Breast epithelium (tissue), 4 donors: ENCODE results near the gene ZNF718. TPM values are rescaled to one million over a fixed set of nuclear protein-coding genes. Genes with fewer than 3 reads are reported as not detected.

Experiments
- DNase-seq, 2 donors: peaks; one replicate each; pipeline ENCODE4 v3.0.0-alpha.2; 2019; ENCODE audit warnings: low spot score in 2 of 2
- H3K27ac ChIP-seq, 2 donors: fragments of 200-600 bp; sonication (generic) in 1 of 2; one replicate each; pipeline ENCODE4 v1.5.1; 2016 to 2019; ENCODE audit warnings: mild to moderate bottlenecking in 1 of 2
- H3K27me3 ChIP-seq, 2 donors: fragments of 200-600 bp; sonication (generic) in 1 of 2; one replicate each; pipeline versions ENCODE4 v1.5.1 to v1.6.0; 2017 to 2019; ENCODE audit warnings: control low read depth in 1 of 2, mild to moderate bottlenecking in 1 of 2
- H3K36me3 ChIP-seq: fragments of 200-600 bp; one replicate; pipeline ENCODE4 v1.5.1; 2019
- H3K4me1 ChIP-seq, 2 donors: fragments of 200-600 bp; sonication (generic); one replicate each; pipeline ENCODE4 v1.5.1; 2016 to 2019; ENCODE audit warnings: control low read depth in 1 of 2
- H3K4me3 ChIP-seq, 3 donors: fragments of 200-600 bp; sonication (generic); 1 replicate in 2 of 3; 2 replicates in 1 of 3; pipeline ENCODE4 v1.5.1; 2016 to 2019; ENCODE audit warnings: mild to moderate bottlenecking in 3 of 3, moderate library complexity in 2 of 3
- H3K9me3 ChIP-seq, 2 donors: fragments of 200-600 bp; sonication (generic) in 1 of 2; one replicate each; pipeline ENCODE4 v1.5.1; 2016 to 2019; ENCODE audit warnings: control low read depth in 1 of 2
- POLR2A ChIP-seq: fragments of 450-650 bp; IDR thresholded peaks from one replicate; pipeline ENCODE4 v1.6.1; 2016; ENCODE audit warnings: antibody characterized with exemption, mild to moderate bottlenecking, moderate library complexity
- POLR2AphosphoS5 ChIP-seq, 3 donors: sonication (generic); formaldehyde crosslinking; IDR thresholded peaks; one replicate each; pipeline ENCODE4 v1.6.1; 2017; ENCODE audit warnings: antibody characterized with exemption in 3 of 3
- intact Hi-C: fragments of 100-400 bp; cut with DNase I; formaldehyde crosslinking; loops from one replicate; pipeline ENCODE4 v1.15.1; 2023; ENCODE audit warnings: low total_unique reads
- total RNA-seq, 3 donors: library from RNA; depleted of rRNA; stranded (reverse); fragments of >200 nt; gene quantifications; one replicate each; pipeline ENCODE4 v1.1.0, GENCODE V29; 2016
- TF ChIP-seq, protein P1 (sequence below), 3 donors: fragments of 450-650 bp; IDR thresholded peaks; one replicate each; pipeline ENCODE4 v1.5.1; 2016 to 2017; ENCODE audit warnings: antibody characterized with exemption in 3 of 3, mild to moderate bottlenecking in 3 of 3, moderate library complexity in 3 of 3

ZNF718 gene
- total RNA-seq, 3 donors from 2014 or later = 4.6 to 13.4 (median 12.7) TPM

DNA sequence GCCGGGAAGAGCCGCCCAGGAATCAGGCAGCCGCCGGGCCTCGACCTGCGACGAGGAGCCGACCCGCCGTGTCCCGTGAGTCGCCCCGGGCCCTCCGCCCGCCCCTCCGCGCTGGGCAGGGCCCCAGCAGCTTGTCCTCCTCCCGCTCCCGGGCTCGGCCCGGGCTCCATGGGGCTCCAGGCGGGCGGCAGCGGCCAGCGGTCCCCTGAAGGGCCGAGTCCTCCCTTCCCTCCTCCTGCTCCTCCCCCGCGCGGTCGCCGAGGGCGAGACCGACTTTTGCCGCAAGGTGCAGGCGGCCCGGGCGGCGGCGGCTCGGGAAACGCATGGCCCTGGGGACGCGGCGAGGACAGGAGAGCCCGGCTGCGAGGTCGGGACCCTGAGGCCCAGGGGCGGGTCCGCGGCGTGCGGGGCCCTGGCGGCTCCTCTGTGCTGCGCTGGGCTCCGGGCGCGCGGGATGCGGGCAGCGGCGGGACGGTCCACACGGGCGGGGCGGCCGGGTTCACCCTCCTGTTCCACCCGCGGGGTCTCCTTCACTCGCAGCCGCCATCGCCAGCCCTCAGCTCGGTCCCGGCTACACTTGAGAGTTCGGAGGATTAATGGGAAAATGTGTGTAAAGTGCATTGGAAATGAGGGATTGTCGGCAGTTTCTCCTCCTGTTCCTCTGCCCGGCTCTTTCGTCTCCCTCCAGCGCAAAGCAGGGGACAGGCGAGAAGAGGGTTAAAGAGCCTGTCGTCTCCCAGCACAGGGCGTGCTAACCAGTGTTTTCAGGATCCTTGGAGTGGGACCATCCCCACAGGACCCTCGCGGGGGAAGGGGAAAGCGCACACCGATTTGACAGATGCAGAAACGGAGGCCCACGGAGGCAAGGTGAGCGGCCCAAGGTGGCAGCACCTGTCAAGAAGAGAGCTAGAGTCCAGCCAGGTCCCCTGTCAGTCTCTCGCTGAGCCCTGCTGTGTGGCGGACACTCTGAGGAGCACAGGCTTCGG is 16.6 kb upstream of the ZNF718 start:
- Histone ChIP-seq H3K27me3 (peaks cover 0 to 50% of the 10 kb centered on the region in 2 donors), H3K4me3 (peak overlapping the region in 2 of 3 donors; percentile 32 to 62), H3K36me3 (no peaks in the 10 kb centered on the region), H3K27ac (no peak overlapping the region), H3K9me3 (peaks cover 28 to 31% of the 10 kb centered on the region in 2 donors), H3K4me1 (no peaks in the 10 kb centered on the region)
- no peak for DNase-seq
- TF ChIP-seq POLR2AphosphoS5 (IDR thresholded peaks at IDR 0.05) (no peak), POLR2A (no peak)
- TF ChIP-seq, protein P1, sequence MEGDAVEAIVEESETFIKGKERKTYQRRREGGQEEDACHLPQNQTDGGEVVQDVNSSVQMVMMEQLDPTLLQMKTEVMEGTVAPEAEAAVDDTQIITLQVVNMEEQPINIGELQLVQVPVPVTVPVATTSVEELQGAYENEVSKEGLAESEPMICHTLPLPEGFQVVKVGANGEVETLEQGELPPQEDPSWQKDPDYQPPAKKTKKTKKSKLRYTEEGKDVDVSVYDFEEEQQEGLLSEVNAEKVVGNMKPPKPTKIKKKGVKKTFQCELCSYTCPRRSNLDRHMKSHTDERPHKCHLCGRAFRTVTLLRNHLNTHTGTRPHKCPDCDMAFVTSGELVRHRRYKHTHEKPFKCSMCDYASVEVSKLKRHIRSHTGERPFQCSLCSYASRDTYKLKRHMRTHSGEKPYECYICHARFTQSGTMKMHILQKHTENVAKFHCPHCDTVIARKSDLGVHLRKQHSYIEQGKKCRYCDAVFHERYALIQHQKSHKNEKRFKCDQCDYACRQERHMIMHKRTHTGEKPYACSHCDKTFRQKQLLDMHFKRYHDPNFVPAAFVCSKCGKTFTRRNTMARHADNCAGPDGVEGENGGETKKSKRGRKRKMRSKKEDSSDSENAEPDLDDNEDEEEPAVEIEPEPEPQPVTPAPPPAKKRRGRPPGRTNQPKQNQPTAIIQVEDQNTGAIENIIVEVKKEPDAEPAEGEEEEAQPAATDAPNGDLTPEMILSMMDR (IDR thresholded peaks at IDR 0.05) = no peak
- intact Hi-C loops = no loop called here

DNA sequence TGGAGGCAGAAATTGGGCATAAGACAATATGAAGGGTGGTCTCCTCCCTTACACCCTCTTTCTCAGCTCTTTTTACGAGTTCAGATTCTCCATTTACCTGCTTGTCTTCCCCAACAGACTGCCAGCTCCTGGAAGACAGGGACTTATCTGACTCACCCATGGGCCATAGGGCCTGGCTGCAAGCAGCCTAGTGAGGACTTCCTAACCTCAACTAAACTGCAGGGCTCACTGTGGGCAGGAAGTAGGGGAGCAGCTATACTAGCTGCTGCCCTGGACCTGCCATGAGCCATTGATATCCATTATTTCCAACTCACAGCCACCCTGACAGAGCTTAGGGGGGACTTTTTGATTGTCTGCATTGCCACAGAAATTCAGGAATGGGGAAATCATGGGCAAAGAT is 11.5 kb upstream of the ZNF718 start:
- Histone ChIP-seq H3K4me1 (no peaks in the 10 kb centered on the region), H3K36me3 (no peaks in the 10 kb centered on the region), H3K27me3 (peaks cover 0 to 31% of the 10 kb centered on the region in 2 donors), H3K27ac (no peak overlapping the region), H3K4me3 (no peak overlapping the region), H3K9me3 (peaks cover 7 to 19% of the 10 kb centered on the region in 2 donors)
- TF ChIP-seq, protein P1 (IDR thresholded peaks at IDR 0.05) = no peak
- TF ChIP-seq POLR2AphosphoS5 (IDR thresholded peaks at IDR 0.05) = no peak
- TF ChIP-seq POLR2A = no peak
- DNase-seq = no peak
- intact Hi-C loops = no loop called here

DNA sequence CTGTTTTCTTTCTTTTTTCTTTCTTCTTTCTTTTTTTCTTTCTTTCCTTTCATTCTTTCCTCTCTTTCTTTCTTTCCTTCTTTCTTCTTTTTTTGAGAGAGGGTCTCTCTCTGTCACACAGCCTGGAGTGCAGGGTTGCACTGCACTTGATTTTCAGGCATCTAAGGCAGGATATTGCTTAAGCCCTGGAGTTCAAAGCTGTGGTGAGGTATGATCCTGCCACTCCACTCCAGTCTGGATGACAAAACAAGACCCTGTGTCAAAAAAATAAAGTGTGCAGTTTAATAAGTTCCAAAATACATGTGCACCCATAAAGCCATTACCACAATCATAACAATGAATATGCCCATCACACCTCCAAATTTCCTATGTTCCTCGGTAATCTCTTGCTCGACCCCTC is 10.6 kb upstream of the ZNF718 start:
- H3K9me3 ChIP-seq = peaks cover 7 to 10% of the 10 kb centered on the region in 2 donors
- no peaks in the 10 kb centered on the region for H3K4me1 ChIP-seq
- TF ChIP-seq POLR2A (no peak), POLR2AphosphoS5 (IDR thresholded peaks at IDR 0.05) (no peak)
- TF ChIP-seq, protein P1 (IDR thresholded peaks at IDR 0.05) = no peak
- DNase-seq = no peak
- H3K36me3 ChIP-seq = no peaks in the 10 kb centered on the region
- H3K27ac ChIP-seq = no peak overlapping the region
- intact Hi-C loops = no loop called here
- H3K27me3 ChIP-seq = peaks cover 0 to 21% of the 10 kb centered on the region in 2 donors
- H3K4me3 ChIP-seq = no peak overlapping the region

DNA sequence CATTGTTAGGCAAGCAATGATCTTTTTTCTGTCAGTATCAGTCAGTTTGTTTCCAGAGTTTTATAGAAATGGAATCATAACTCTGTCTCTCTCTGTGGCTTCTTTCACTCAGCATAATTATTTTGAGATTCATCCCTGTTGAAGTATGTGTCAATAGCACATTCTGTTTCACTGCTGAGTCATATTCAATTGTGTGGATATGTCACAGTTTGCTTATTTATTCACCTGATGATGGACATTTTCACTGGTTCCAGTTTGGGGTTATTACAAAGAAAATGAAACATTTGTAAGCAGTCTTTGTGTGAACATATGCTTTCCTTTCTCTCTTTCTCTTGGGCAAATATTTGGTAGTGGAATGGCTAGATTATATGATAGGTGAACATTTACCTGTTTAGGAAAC is 10.2 kb upstream of the ZNF718 start:
- Histone ChIP-seq H3K9me3 (peaks cover 6 to 7% of the 10 kb centered on the region in 2 donors), H3K36me3 (no peaks in the 10 kb centered on the region), H3K27ac (no peak overlapping the region), H3K27me3 (peaks cover 0 to 17% of the 10 kb centered on the region in 2 donors), H3K4me3 (no peak overlapping the region), H3K4me1 (no peaks in the 10 kb centered on the region)
- intact Hi-C loops = no loop called here
- TF ChIP-seq POLR2A (no peak), POLR2AphosphoS5 (IDR thresholded peaks at IDR 0.05) (no peak)
- TF ChIP-seq, protein P1 (IDR thresholded peaks at IDR 0.05) = no peak
- DNase-seq = no peak

DNA sequence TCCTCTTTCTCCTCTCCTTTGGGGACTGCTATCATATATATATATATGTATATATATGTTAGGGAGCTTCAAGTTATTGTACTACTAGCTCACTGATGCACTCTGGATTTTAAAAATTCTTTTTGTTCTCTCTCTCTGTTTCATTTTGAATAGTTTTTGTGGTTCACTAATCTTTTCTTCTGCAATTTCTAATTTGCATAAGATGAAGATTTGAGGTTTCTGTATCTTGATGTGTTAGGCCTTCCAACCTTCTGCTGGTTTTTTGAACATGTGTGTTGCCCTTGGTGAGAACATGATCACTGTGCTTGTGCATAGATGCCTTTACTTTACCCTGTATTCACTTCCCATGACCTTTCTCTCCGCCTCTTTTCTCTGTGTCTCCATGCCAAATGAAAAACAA is 7.8 kb upstream of the ZNF718 start:
- TF ChIP-seq POLR2A = no peak
- TF ChIP-seq, protein P1 (IDR thresholded peaks at IDR 0.05) = no peak
- Histone ChIP-seq H3K27ac (no peak overlapping the region), H3K4me1 (no peaks in the 10 kb centered on the region), H3K27me3 (peaks cover 0 to 4% of the 10 kb centered on the region in 2 donors), H3K4me3 (no peak overlapping the region), H3K36me3 (no peaks in the 10 kb centered on the region), H3K9me3 (peaks cover 0 to 7% of the 10 kb centered on the region in 2 donors)
- no peak for DNase-seq
- intact Hi-C loops = no loop called here
